ENCODE measurements around the gene BCKDK. TPM values are rescaled to one million over a fixed set of nuclear protein-coding genes. Genes with fewer than 3 reads are reported as not detected.

BCKDK gene
- total and polyA plus RNA-seq, 2 donors (not counting 3 experiments of a cell fraction or from before 2014, with no cell fraction given), result 57.8 to 78.3 TPM

- DNase-seq (ENCODE audit: low read depth, low spot score) (no peak), FAIRE-seq (no peak)
- Histone ChIP-seq H3K9ac (replicated peaks; ENCODE audit: extremely low read depth, insufficient read depth, low read length) (no peak overlapping the region), H2AFZ (ENCODE audit: low read depth, low read length) (no peak overlapping the region), H3K4me3 (replicated peaks in 1 of 3; ENCODE audit: insufficient read depth in 1 of 3, low read depth in 1 of 3, low read length in 3 of 3) (no peak overlapping the region), H3K4me1 (ENCODE audit: control insufficient read depth, extremely low read depth, insufficient read depth, low read length) (no peaks in the 10 kb centered on the region), H3K36me3 (ENCODE audit: control insufficient read depth in 2 of 2, extremely low read depth in 1 of 2, insufficient read depth in 2 of 2, low read length in 2 of 2) (peaks cover 0 to 25% of the 10 kb centered on the region in 2 experiments), H4K20me1 (replicated peaks; ENCODE audit: control insufficient read depth, extremely low read depth, insufficient read depth, low read length) (no peaks in the 10 kb centered on the region), H3K27me3 (ENCODE audit: control insufficient read depth in 2 of 2, insufficient read depth in 2 of 2, low read length in 2 of 2) (no peaks in the 10 kb centered on the region), H3K4me2 (ENCODE audit: insufficient read depth, low read length) (no peak overlapping the region), H3K27ac (ENCODE audit: insufficient read depth, low read depth, low read length) (no peak overlapping the region), H3K79me2 (ENCODE audit: control insufficient read depth, insufficient read depth, low read length) (peaks cover 2% of the 10 kb centered on the region), H3K9me1 (replicated peaks; ENCODE audit: control insufficient read depth, extremely low read depth, insufficient read depth, low read length) (no peaks in the 10 kb centered on the region), H3K9me3 (replicated peaks; ENCODE audit: control insufficient read depth, insufficient read depth, low read length) (no peaks in the 10 kb centered on the region)
- no peak for TF ChIP-seq POLR2AphosphoS5 (IDR thresholded peaks at IDR 0.05; ENCODE audit: insufficient read depth, low read depth, low read length)
- TF ChIP-seq POLR2A (IDR thresholded peaks at IDR 0.05; ENCODE audit: low read depth, low read length), result no peak
- TF ChIP-seq MAX (IDR thresholded peaks at IDR 0.05; ENCODE audit: insufficient read depth, insufficient read length), result no peak
- TF ChIP-seq JUN (IDR thresholded peaks at IDR 0.05; ENCODE audit: borderline replicate concordance, insufficient read depth, insufficient read length, low read depth), result no peak
- no peak for TF ChIP-seq MYC (IDR thresholded peaks at IDR 0.05; ENCODE audit: low read depth, low read length)
- no peak for TF ChIP-seq FOS (IDR thresholded peaks at IDR 0.05; ENCODE audit: borderline replicate concordance, insufficient read depth, low read length)
- TF ChIP-seq EZH2 (IDR thresholded peaks at IDR 0.05; ENCODE audit: borderline replicate concordance, low read depth, low read length, severe bottlenecking), result no peak
- no peak for TF ChIP-seq CTCF (IDR thresholded peaks at IDR 0.05; ENCODE audit: extremely low read depth in 1 of 2, insufficient read depth in 1 of 2, low read depth in 1 of 2, low read length in 2 of 2)
- no peak for TF ChIP-seq GATA2 (IDR thresholded peaks at IDR 0.05; ENCODE audit: insufficient read depth, insufficient read length, low read depth, low read length)
- CTCF ChIA-PET, result interaction anchor here (1.0 kb wide), 1 partner anchor 9 kb away, joined by 3 read pairs; the partner anchor contains the start of genes ZNF646 and ZNF668
- POLR2A ChIA-PET, result interaction anchor here (1.9 kb wide), 1 partner anchor 9 kb away, joined by 6 read pairs; the partner anchor contains the start of genes ZNF646 and ZNF668
- dilution Hi-C loops (cut with MboI; ENCODE audit: extremely low pct_ligation_motif_present, low sequenced_read_pairs) (no loop called here), intact Hi-C loops (cut with micrococcal nuclease) (no loop called here)
- no TSS peak for BruUV-seq (replicated peaks)
These were observed 24.6 kb upstream of the BCKDK start for GRCh38 chr16:31083556-31083955.

All from endothelial cell of umbilical vein (primary cell).